IMR-90 (cell line): ENCODE measurements around the gene RAD51AP1. TPM values are rescaled to one million over a fixed set of nuclear protein-coding genes. Genes with fewer than 3 reads are reported as not detected.

Experiments used
- ATAC-seq: fragments of 200-7000 bp; cut with Tn5 transposase; 2 replicates; pipeline ENCODE4 v1.9.1; 2020; ENCODE audit warnings: low read depth, mild to moderate bottlenecking, moderate library complexity
- BruUV-seq: library from RNA; stranded (reverse); fragments of 400-500 nt; replicated peaks from 2 replicates; lab custom pipeline; 2021; lab: Mats Ljungman, UMichigan
- CTCF ChIA-PET: fragments of 300-600 bp; formaldehyde crosslinking; extraction: SDS; loops from one replicate; lab custom pipeline; 2021; ENCODE audit warnings: antibody characterized with exemption; lab: Yijun Ruan, JAX
- POLR2A ChIA-PET: fragments of 300-600 bp; sonication (Branson Sonifier 250); formaldehyde crosslinking; loops from one replicate; lab custom pipeline; 2022; ENCODE audit warnings: antibody characterized with exemption; ENCODE audit not compliant: unreplicated experiment; lab: Charles Lee
- DNase-seq: peaks from one replicate; pipeline ENCODE4 v3.0.0; 2013
- H2AFZ ChIP-seq: replicated peaks from 2 replicates; pipeline ENCODE3; 2013; ENCODE audit warnings: low read length, mild to moderate bottlenecking; ENCODE audit not compliant: poor library complexity
- H2AK5ac ChIP-seq: 2 replicates; pipeline ENCODE4 v1.6.1; 2013; ENCODE audit warnings: low read depth, low read length, inconsistent platforms
- H2AK9ac ChIP-seq: replicated peaks from 2 replicates; pipeline ENCODE3; 2013; ENCODE audit warnings: mild to moderate bottlenecking, low read depth, low read length, moderate library complexity; ENCODE audit not compliant: poor library complexity
- H2BK120ac ChIP-seq: 2 replicates; pipeline ENCODE4 v1.6.1; 2013; ENCODE audit warnings: low read depth, low read length, inconsistent platforms
- H2BK15ac ChIP-seq: 3 replicates; pipeline ENCODE4 v1.6.1; 2013; ENCODE audit warnings: low read depth, low read length, inconsistent platforms
- H2BK20ac ChIP-seq: 2 replicates; pipeline ENCODE4 v1.6.1; 2013; ENCODE audit warnings: low read depth, mild to moderate bottlenecking, inconsistent platforms, low read length, moderate library complexity
- H2BK5ac ChIP-seq: 2 replicates; pipeline ENCODE4 v1.6.1; 2013; ENCODE audit warnings: mild to moderate bottlenecking, low read depth, low read length, inconsistent platforms; ENCODE audit not compliant: poor library complexity, severe bottlenecking
- H3K14ac ChIP-seq: replicated peaks from 2 replicates; pipeline ENCODE4 v1.6.1; 2013; ENCODE audit warnings: low read depth, low read length, inconsistent platforms
- H3K18ac ChIP-seq: 2 replicates; pipeline ENCODE4 v1.6.1; 2013; ENCODE audit warnings: low read depth, low read length, control low read depth
- H3K23ac ChIP-seq: 2 replicates; pipeline ENCODE4 v1.6.1; 2013; ENCODE audit warnings: low read depth, low read length, inconsistent platforms
- H3K27ac ChIP-seq: 2 replicates; pipeline ENCODE4 v1.5.1; 2013; ENCODE audit warnings: mild to moderate bottlenecking, control low read depth, low read length; ENCODE audit not compliant: insufficient read depth
- H3K27me3 ChIP-seq: 2 replicates; pipeline ENCODE4 v1.6.1; 2013; ENCODE audit warnings: low read length; ENCODE audit not compliant: control insufficient read depth, insufficient read depth
- H3K36me3 ChIP-seq: 2 replicates; pipeline ENCODE4 v1.6.1; 2013; ENCODE audit warnings: low read length, mixed read lengths; ENCODE audit not compliant: control insufficient read depth, insufficient read depth
- H3K4ac ChIP-seq: 2 replicates; pipeline ENCODE4 v1.6.1; 2013; ENCODE audit warnings: low read depth, low read length, inconsistent platforms
- H3K4me1 ChIP-seq: 2 replicates; pipeline ENCODE4 v1.6.1; 2013; ENCODE audit warnings: low read length, mixed read lengths; ENCODE audit not compliant: control insufficient read depth, insufficient read depth
- H3K4me2 ChIP-seq: 2 replicates; pipeline ENCODE4 v1.6.1; 2013; ENCODE audit warnings: low read depth, mild to moderate bottlenecking, control low read depth, low read length, moderate library complexity
- H3K4me3 ChIP-seq: 2 replicates; pipeline ENCODE4 v1.5.1; 2013; ENCODE audit warnings: low read depth, mild to moderate bottlenecking, control low read depth, low read length, moderate library complexity; ENCODE audit not compliant: insufficient read depth
- H3K56ac ChIP-seq: 2 replicates; pipeline ENCODE4 v1.6.1; 2013; ENCODE audit warnings: low read length, inconsistent platforms; ENCODE audit not compliant: insufficient read depth; ENCODE audit errors: extremely low read depth
- H3K79me1 ChIP-seq, 2 experiments: 2 replicates each; pipeline ENCODE4 v1.6.1; 2013; ENCODE audit warnings: low read length in 2 of 2, inconsistent platforms in 1 of 2, low read depth in 1 of 2
- H3K9ac ChIP-seq: 2 replicates; pipeline ENCODE4 v1.6.1; 2013; ENCODE audit warnings: low read depth, low read length, control low read depth
- H3K9me1 ChIP-seq: 2 replicates; pipeline ENCODE4 v1.6.1; 2013; ENCODE audit warnings: low read length, inconsistent platforms; ENCODE audit not compliant: insufficient read depth
- H3K9me3 ChIP-seq: 2 replicates; pipeline ENCODE4 v1.6.1; 2013; ENCODE audit warnings: low read length; ENCODE audit not compliant: control insufficient read depth, insufficient read depth
- H4K20me1 ChIP-seq: 2 replicates; pipeline ENCODE4 v1.6.1; 2013; ENCODE audit warnings: low read length, inconsistent platforms; ENCODE audit not compliant: insufficient read depth
- H4K5ac ChIP-seq: 2 replicates; pipeline ENCODE4 v1.6.1; 2013; ENCODE audit warnings: mild to moderate bottlenecking, low read depth, low read length, control low read depth
- H4K8ac ChIP-seq, 2 experiments: 2 replicates each; pipeline ENCODE4 v1.6.1; 2013; ENCODE audit warnings: low read depth in 2 of 2, low read length in 2 of 2, control low read depth in 1 of 2, inconsistent platforms in 1 of 2
- H4K91ac ChIP-seq: 2 replicates; pipeline ENCODE4 v1.6.1; 2013; ENCODE audit warnings: low read depth, low read length, inconsistent platforms; ENCODE audit not compliant: insufficient read depth
- BHLHE40 ChIP-seq: fragments of 150-350 bp; IDR thresholded peaks from 2 replicates; pipeline ENCODE4 v1.6.1; 2016; ENCODE audit warnings: mild to moderate bottlenecking, low read depth, low read length
- CEBPB ChIP-seq: IDR thresholded peaks from 2 replicates; pipeline ENCODE4 v1.6.1; 2012; ENCODE audit warnings: low read depth, low read length, improper control_type of control experiment
- CHD1 ChIP-seq: IDR thresholded peaks from 2 replicates; pipeline ENCODE4 v1.6.1; 2012; ENCODE audit warnings: low read depth, low read length, improper control_type of control experiment
- FOS ChIP-seq: fragments of 150-350 bp; IDR thresholded peaks from 2 replicates; pipeline ENCODE4 v1.6.1; 2016; ENCODE audit warnings: low read depth, low read length
- MAFK ChIP-seq: IDR thresholded peaks from 2 replicates; pipeline ENCODE4 v1.6.1; 2012; ENCODE audit warnings: low read depth, low read length, improper control_type of control experiment
- MAZ ChIP-seq: IDR thresholded peaks from 2 replicates; pipeline ENCODE4 v1.6.1; 2012; ENCODE audit warnings: low read depth, mild to moderate bottlenecking, low read length, improper control_type of control experiment, moderate library complexity, borderline replicate concordance
- MXI1 ChIP-seq: IDR thresholded peaks from 2 replicates; pipeline ENCODE4 v1.6.1; 2012; ENCODE audit warnings: low read depth, mild to moderate bottlenecking, low read length, moderate library complexity, borderline replicate concordance
- NFE2L2 ChIP-seq: fragments of 150-350 bp; IDR thresholded peaks from 2 replicates; pipeline ENCODE4 v1.6.1; 2016; ENCODE audit warnings: low read depth, mild to moderate bottlenecking, low read length
- POLR2A ChIP-seq: IDR thresholded peaks from 2 replicates; pipeline ENCODE4 v1.6.1; 2012; ENCODE audit warnings: mild to moderate bottlenecking, low read depth, low read length
- RAD21 ChIP-seq: IDR thresholded peaks from 2 replicates; pipeline ENCODE4 v1.6.1; 2012; ENCODE audit warnings: low read length, improper control_type of control experiment
- RCOR1 ChIP-seq: IDR thresholded peaks from 2 replicates; pipeline ENCODE4 v1.6.1; 2012; ENCODE audit warnings: mild to moderate bottlenecking, low read length, improper control_type of control experiment; ENCODE audit not compliant: insufficient replicate concordance
- RFX5 ChIP-seq: IDR thresholded peaks from 2 replicates; pipeline ENCODE4 v1.8.0; 2012; ENCODE audit warnings: low read depth, mild to moderate bottlenecking, low read length, moderate library complexity
- SMC3 ChIP-seq: fragments of 150-350 bp; IDR thresholded peaks from 2 replicates; pipeline ENCODE4 v1.6.1; 2016; ENCODE audit warnings: low read depth, mild to moderate bottlenecking, antibody characterized with exemption, low read length, moderate library complexity
- USF2 ChIP-seq: fragments of 150-350 bp; IDR thresholded peaks from 2 replicates; pipeline ENCODE4 v1.6.1; 2017; ENCODE audit warnings: mild to moderate bottlenecking, antibody characterized with exemption, low read length, low read depth
- WGBS, 2 experiments: methylation state at CpG; one replicate each; pipeline versions ENCODE4 v1.1.5 to v1.1.7; 2013; ENCODE audit warnings: missing lambda C conversion rate in 2 of 2; ENCODE audit not compliant: insufficient read length in 1 of 2; ENCODE audit errors: extremely low coverage in 2 of 2; 5-methylcytosine and 5-hydroxymethylcytosine counted together
- dilution Hi-C: fragments of 300-500 bp; cut with HindIII; formaldehyde crosslinking; loops from one replicate; pipeline ENCODE4 v1.14.3; 2018; ENCODE audit warnings: low sequenced_read_pairs; ENCODE audit not compliant: unreplicated experiment
- in situ Hi-C: fragments of 300-500 bp; cut with MboI; formaldehyde crosslinking; loops from 3 replicates; pipeline ENCODE4 v1.14.3; 2019; ENCODE audit warnings: low sequenced_read_pairs, inconsistent platforms, mixed read lengths
- intact Hi-C: fragments of 100-400 bp; cut with micrococcal nuclease; formaldehyde crosslinking; loops from 2 replicates; pipeline ENCODE4 v1.10.0; 2022
- polyA plus RNA-seq, 3 experiments: library from polyadenylated mRNA; depleted of rRNA; stranded (reverse); fragments of >200 nt; gene quantifications; 2 replicates each; pipeline ENCODE4 v1.2.3, GENCODE V29; 2012; ENCODE audit warnings: low replicate concordance in 1 of 3
- total RNA-seq: library from RNA; depleted of rRNA; stranded (reverse); fragments of >200 nt; gene quantifications from 2 replicates; pipeline ENCODE4 v1.2.3, GENCODE V29; 2012
- TF ChIP-seq, protein P1 (sequence below): conservative IDR thresholded peaks from 2 replicates; pipeline ENCODE4 v1.5.1; 2012; ENCODE audit warnings: mild to moderate bottlenecking, low read depth, low read length, improper control_type of control experiment
- TF ChIP-seq, protein P2 (sequence below): fragments of 150-350 bp; IDR thresholded peaks from 2 replicates; pipeline ENCODE4 v1.6.1; 2016; ENCODE audit warnings: low read depth, mild to moderate bottlenecking, low read length, moderate library complexity, borderline replicate concordance

The RAD51AP1 gene
- total and polyA plus RNA-seq, 2 of the 4 experiments (the other 2 are of a cell fraction) = 6.5 to 10.2 TPM

DNA sequence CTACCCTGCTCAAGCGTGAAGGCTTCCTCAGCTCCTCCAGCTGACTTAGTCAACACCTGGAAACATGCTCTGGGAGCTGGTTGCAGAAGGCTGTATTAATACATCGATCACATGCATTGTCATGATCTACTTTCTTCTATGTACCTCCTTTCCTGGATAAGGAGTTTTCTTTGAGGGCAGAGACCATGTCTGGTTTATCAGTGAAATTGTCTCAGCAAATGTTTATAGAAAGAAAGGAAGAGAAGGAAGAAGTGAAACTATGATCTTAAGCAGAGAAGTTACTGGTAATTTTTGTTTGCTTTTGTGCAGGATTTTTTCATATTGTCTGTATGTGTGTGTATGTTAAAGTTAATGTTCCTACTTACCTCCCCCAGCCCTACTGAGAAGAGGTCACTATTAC, 27.8 kb downstream of the RAD51AP1 start:
- Histone ChIP-seq H3K14ac (no peak overlapping the region), H3K56ac (no peak overlapping the region), H3K9me3 (no peaks in the 10 kb centered on the region), H3K4ac (no peak overlapping the region), H3K27me3 (no peaks in the 10 kb centered on the region), H3K9ac (no peak overlapping the region), H2BK20ac (no peak overlapping the region), H2BK15ac (no peak overlapping the region), H3K23ac (no peak overlapping the region), H4K5ac (no peak overlapping the region), H4K8ac (no peak overlapping the region), H3K79me1 (no peaks in the 10 kb centered on the region), H2BK120ac (no peak overlapping the region), H3K36me3 (no peaks in the 10 kb centered on the region), H2BK5ac (no peak overlapping the region), H2AK9ac (no peak overlapping the region), H4K91ac (no peak overlapping the region), H3K9me1 (no peaks in the 10 kb centered on the region), H2AK5ac (no peak overlapping the region), H2AFZ (no peak overlapping the region), H3K4me3 (no peak overlapping the region), H3K18ac (no peak overlapping the region), H3K4me1 (no peaks in the 10 kb centered on the region), H3K27ac (no peak overlapping the region), H3K4me2 (no peak overlapping the region), H4K20me1 (no peaks in the 10 kb centered on the region)
- dilution Hi-C loops = no loop called here
- in situ Hi-C loops = no loop called here
- no CpG with 5 or more reads among the region's 2 CpGs for WGBS, 2 experiments
- BruUV-seq = no TSS peak
- intact Hi-C loops = no loop called here
- ChIA-PET CTCF (no interaction called here), POLR2A (no interaction called here)
- no peak for TF ChIP-seq CHD1
- no peak for TF ChIP-seq MAFK
- TF ChIP-seq RCOR1 = no peak
- TF ChIP-seq POLR2A = no peak
- no peak for TF ChIP-seq FOS
- TF ChIP-seq USF2 = no peak
- TF ChIP-seq, protein P1, sequence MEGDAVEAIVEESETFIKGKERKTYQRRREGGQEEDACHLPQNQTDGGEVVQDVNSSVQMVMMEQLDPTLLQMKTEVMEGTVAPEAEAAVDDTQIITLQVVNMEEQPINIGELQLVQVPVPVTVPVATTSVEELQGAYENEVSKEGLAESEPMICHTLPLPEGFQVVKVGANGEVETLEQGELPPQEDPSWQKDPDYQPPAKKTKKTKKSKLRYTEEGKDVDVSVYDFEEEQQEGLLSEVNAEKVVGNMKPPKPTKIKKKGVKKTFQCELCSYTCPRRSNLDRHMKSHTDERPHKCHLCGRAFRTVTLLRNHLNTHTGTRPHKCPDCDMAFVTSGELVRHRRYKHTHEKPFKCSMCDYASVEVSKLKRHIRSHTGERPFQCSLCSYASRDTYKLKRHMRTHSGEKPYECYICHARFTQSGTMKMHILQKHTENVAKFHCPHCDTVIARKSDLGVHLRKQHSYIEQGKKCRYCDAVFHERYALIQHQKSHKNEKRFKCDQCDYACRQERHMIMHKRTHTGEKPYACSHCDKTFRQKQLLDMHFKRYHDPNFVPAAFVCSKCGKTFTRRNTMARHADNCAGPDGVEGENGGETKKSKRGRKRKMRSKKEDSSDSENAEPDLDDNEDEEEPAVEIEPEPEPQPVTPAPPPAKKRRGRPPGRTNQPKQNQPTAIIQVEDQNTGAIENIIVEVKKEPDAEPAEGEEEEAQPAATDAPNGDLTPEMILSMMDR = no peak
- no peak for TF ChIP-seq RFX5
- TF ChIP-seq MAZ = no peak
- no peak for TF ChIP-seq BHLHE40
- TF ChIP-seq NFE2L2 = no peak
- TF ChIP-seq, protein P2, sequence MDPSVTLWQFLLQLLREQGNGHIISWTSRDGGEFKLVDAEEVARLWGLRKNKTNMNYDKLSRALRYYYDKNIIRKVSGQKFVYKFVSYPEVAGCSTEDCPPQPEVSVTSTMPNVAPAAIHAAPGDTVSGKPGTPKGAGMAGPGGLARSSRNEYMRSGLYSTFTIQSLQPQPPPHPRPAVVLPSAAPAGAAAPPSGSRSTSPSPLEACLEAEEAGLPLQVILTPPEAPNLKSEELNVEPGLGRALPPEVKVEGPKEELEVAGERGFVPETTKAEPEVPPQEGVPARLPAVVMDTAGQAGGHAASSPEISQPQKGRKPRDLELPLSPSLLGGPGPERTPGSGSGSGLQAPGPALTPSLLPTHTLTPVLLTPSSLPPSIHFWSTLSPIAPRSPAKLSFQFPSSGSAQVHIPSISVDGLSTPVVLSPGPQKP = no peak
- no peak for TF ChIP-seq CEBPB
- TF ChIP-seq MXI1 = no peak
- TF ChIP-seq SMC3 = no peak
- no peak for TF ChIP-seq RAD21
- DNase-seq (no peak), ATAC-seq (no peak)
